ENCODE data around the gene DHRS12.

The DHRS12 gene

GRCh38 chr13:51730927-51731326 is 73.0 kb downstream of the DHRS12 start:
- DNase-seq (ENCODE audit: low read depth in 2 of 2, low spot score in 1 of 2) = no peak

DNA sequence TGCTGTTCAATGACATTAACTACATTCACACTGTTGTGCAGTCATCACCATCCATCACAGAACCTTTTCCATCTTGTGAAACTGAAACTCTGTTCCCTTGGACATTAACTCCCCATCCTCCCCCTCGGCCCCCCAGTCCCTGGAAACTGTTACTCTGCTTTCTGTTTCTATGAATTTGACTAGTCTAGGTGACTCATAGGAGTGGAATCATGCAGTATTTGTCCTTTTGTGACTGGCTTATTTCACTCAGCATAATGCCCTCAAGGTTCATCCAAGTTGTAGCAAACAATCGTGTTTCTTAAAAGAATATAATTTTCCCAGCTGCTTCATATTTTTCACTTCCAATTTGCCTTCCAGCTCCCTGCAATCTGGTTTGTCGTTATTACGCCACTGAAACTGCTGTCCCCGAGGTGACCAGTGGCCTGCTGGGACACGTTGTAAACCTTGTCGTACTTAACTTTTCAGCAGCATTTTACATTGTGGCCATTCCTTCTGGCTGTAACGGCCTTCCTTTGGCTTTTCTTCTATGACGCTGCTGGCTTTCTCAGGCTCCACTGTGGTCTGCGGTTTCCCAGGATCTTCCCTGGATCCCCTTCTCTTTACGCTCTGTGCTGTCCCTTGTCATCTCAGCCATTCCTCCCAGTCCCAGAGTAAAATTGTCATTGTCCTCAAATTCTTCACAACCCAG is 74.0 kb downstream of the DHRS12 start:
- DNase-seq (ENCODE audit: low read depth in 2 of 2, low spot score in 1 of 2) = no peak

- no peak for DNase-seq (ENCODE audit: low read depth in 2 of 2, low spot score in 1 of 2)
Measured at GRCh38 chr13:51728972-51729371, 75.0 kb downstream of the DHRS12 start.

DNA sequence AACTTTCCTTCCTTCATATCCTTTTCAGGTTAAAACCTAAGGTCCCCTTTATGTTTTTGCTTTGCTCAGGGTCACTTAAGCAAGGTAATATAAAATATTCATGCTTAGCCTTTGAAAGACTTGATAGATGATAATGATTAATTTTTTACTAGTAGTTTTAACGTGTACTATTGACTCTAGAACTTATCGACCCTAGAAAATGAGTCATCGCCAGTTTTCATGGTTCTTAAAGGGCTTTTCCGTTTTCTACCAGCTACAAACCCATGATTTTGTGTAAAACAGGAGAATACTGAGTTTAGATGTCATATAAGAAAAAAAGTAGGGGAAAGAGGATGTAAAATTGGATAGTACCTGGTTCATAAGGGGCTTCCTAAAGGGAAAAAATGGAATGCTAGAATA is 75.7 kb downstream of the DHRS12 start:
- DNase-seq (ENCODE audit: low read depth in 2 of 2, low spot score in 1 of 2) = no peak

DNA sequence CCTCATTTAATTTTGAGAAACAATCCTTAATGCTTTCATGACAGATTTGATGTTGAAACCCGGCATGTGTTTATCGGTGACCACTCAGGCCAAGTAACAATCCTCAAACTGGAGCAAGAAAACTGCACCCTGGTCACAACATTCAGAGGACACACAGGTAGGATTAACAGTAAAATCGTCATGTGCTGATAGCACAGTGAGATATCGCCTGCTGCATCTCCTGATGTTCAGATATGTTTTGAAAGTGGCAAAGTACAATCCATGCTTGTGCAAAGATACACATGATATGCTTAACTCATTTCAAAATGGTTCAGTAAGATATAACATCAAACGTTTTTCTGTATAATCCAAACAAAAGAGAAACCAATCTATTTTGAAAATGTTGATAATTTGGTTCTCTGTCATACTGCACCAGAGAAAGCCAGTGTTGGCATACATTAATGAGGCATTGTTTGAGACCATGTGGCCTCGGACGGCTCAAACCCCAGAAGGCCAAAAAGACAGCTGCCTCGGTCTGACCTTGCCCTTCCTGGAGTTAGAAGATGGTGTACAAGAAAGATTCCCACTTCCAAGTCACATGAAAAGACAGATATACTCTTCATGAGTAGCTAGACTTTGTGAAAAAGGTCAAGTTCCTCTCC is 76.2 kb downstream of the DHRS12 start:
- DNase-seq (ENCODE audit: low read depth in 2 of 2, low spot score in 1 of 2) = no peak

DNA sequence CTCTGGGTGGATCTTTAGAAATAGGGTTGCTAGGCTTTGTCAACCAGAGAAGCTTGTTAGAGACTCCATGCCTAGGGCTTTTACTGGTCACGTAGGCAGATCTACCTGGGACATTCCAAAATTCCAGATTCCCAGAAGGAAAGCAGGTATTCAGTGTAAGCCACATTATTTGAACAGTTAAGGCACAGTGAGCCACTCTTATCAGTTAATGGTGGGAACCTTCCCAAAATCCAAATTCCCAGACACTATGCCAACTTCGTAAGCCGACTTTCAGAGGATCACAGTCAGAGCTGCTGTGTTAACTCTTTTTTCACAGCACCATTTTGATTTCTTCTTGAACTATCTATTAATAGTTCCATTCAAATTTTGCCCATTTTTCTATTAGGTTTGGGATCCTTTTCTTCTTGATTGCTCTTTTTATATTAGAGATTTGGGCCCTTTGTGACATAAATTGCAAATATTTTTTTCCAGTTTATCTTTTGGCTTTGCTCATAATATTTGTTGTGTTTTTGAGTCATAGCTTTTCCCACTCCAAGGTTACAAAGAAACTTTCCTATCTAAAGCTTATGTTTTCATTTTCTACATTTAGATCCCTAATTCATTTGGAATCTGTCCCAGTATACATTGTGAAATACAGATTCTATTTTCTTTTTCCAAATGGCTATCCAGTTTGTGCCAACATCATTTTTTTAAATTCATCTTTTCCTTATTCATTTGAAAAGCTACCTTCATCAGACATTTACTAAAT is 77.3 kb downstream of the DHRS12 start:
- no peak for DNase-seq (ENCODE audit: low read depth in 2 of 2, low spot score in 1 of 2)

DNA sequence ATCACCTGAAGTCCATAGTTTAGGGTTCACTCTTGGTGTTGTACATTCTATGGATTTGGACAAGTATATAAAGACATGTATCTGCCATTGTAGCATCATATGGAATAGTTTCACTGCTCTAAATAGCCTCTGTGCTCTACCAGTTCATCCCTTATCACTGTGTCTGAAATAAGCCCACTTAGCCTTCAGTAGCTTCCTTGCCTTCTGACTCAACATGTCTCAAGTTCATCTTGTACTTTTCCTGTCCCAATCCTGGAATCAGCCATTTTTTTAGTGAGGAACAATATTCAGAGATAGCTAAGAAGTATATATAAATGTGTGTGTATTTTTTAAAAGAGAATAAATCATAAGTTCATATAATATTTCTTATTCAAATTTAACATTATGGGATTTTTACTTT is 79.2 kb downstream of the DHRS12 start:
- DNase-seq (ENCODE audit: low read depth in 2 of 2, low spot score in 1 of 2) = no peak

- no peak for DNase-seq (ENCODE audit: low read depth in 2 of 2, low spot score in 1 of 2)
Measured at GRCh38 chr13:51723529-51723928, 80.4 kb downstream of the DHRS12 start.

DNA sequence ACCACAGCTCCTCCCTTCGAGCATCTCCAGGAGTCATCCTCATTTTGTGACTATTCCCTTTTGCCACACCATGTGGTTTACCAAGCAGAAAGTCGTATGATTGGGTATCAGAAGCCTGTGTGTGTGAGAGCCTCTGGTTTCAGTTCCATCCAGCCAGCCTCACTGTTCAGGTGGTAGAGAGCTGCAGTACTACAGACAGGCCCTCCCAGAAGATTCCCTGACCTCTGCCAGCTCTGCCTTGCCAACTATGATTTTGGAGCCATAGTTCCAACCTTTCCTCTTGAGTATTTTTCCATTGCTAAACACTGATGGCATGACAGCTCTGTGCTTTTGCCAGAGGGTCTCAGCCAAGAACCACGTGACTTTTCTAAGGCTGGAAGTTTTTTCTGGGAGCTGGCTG is 82.5 kb downstream of the DHRS12 start:
- no peak for DNase-seq (ENCODE audit: low read depth in 2 of 2, low spot score in 1 of 2)

GRCh38 chr13:51719394-51719793 is 84.6 kb downstream of the DHRS12 start:
- DNase-seq (ENCODE audit: low read depth in 2 of 2, low spot score in 1 of 2) = no peak
